Neutrophil (primary cell): ENCODE measurements around the gene CTAG2.
"Not testable (repeated sequence)": the region's sequence is repeated elsewhere in the genome, so short reads cannot be mapped to it uniquely, and the experiment has no call there.

Source experiments
- H3K27ac ChIP-seq: fragments of 200-600 bp; sonication (generic); 2 replicates; pipeline ENCODE4 v1.5.1; 2016; ENCODE audit warnings: mild to moderate bottlenecking, moderate library complexity
- H3K27me3 ChIP-seq: fragments of 200-600 bp; sonication (generic); 2 replicates; pipeline ENCODE4 v1.6.0; 2016; ENCODE audit warnings: mild to moderate bottlenecking
- H3K36me3 ChIP-seq: fragments of 200-600 bp; sonication (generic); 2 replicates; pipeline ENCODE4 v1.5.1; 2017
- H3K4me1 ChIP-seq, 2 experiments: fragments of 200-600 bp in 1 of 2; sonication (generic) in 1 of 2; 1 replicate in 1 of 2; 2 replicates in 1 of 2; pipeline versions ENCODE4 v1.5.1 to v1.6.1; 2013 to 2016; ENCODE audit warnings: low read depth in 1 of 2, low read length in 1 of 2, mild to moderate bottlenecking in 1 of 2, moderate library complexity in 1 of 2; ENCODE audit not compliant: control insufficient read depth in 1 of 2, insufficient read depth in 1 of 2
- H3K4me3 ChIP-seq, 2 experiments: fragments of 200-600 bp in 1 of 2; sonication (generic) in 1 of 2; 1 replicate in 1 of 2; 2 replicates in 1 of 2; pipeline ENCODE4 v1.5.1; 2013 to 2016; ENCODE audit warnings: low read depth in 1 of 2, low read length in 1 of 2, mild to moderate bottlenecking in 1 of 2, moderate library complexity in 1 of 2
- H3K9me3 ChIP-seq: fragments of 200-600 bp; sonication (generic); 2 replicates; pipeline ENCODE4 v1.5.1; 2016
- CTCF ChIP-seq: fragments of 200-600 bp; sonication (generic); IDR thresholded peaks from 2 replicates; pipeline ENCODE4 v1.5.1; 2016; ENCODE audit warnings: antibody characterized with exemption

CTAG2 gene

GRCh38 chrX:154620767-154621414 is 32.5 kb downstream of the CTAG2 start:
- not testable (repeated sequence) for H3K4me3 ChIP-seq

GRCh38 chrX:154619182-154619581 is 34.2 kb downstream of the CTAG2 start, which contains the start of gene CTAG1B:
Gene CTAG1B (minus strand): TSS chrX:154619282. CDS start chrX:154619218, 64 bp downstream.
- not testable (repeated sequence) for H3K27ac ChIP-seq, H3K4me1 ChIP-seq, H3K4me3 ChIP-seq, H3K9me3 ChIP-seq, H3K36me3 ChIP-seq, H3K27me3 ChIP-seq

More at GRCh38 chrX:154620767-154621414, 32.5 kb downstream of the CTAG2 start:
- not testable (repeated sequence) for H3K36me3 ChIP-seq, H3K9me3 ChIP-seq, H3K4me1 ChIP-seq, H3K27ac ChIP-seq, H3K27me3 ChIP-seq

GRCh38 chrX:154613586-154613985 is 39.8 kb downstream of the CTAG2 start:
- H3K36me3 ChIP-seq, H3K4me1 ChIP-seq, H3K9me3 ChIP-seq, H3K4me3 ChIP-seq, H3K27ac ChIP-seq, H3K27me3 ChIP-seq: not testable (repeated sequence)

- not testable (repeated sequence) for H3K27me3 ChIP-seq, H3K4me3 ChIP-seq, H3K9me3 ChIP-seq, H3K4me1 ChIP-seq, H3K27ac ChIP-seq, H3K36me3 ChIP-seq
Measured at GRCh38 chrX:154611146-154611545, 42.2 kb downstream of the CTAG2 start.

- H3K27me3 ChIP-seq, H3K4me1 ChIP-seq, H3K36me3 ChIP-seq, H3K27ac ChIP-seq, H3K9me3 ChIP-seq, H3K4me3 ChIP-seq: not testable (repeated sequence)
Measured at GRCh38 chrX:154608823-154609222, 44.6 kb downstream of the CTAG2 start.

- H3K4me3 ChIP-seq, H3K9me3 ChIP-seq, H3K36me3 ChIP-seq, H3K27ac ChIP-seq, H3K4me1 ChIP-seq, H3K27me3 ChIP-seq: not testable (repeated sequence)
Measured at GRCh38 chrX:154607976-154608375, 45.4 kb downstream of the CTAG2 start.

GRCh38 chrX:154607370-154607769 is 46.0 kb downstream of the CTAG2 start:
- H3K27ac ChIP-seq: no peak overlapping the region
- no peak overlapping the region for H3K4me3 ChIP-seq
- H3K4me1 ChIP-seq: no peaks in the 10 kb centered on the region
- no peaks in the 10 kb centered on the region for H3K36me3 ChIP-seq
- no peaks in the 10 kb centered on the region for H3K27me3 ChIP-seq
- H3K9me3 ChIP-seq: no peaks in the 10 kb centered on the region
- TF ChIP-seq CTCF: no peak

GRCh38 chrX:154605566-154605965 is 47.8 kb downstream of the CTAG2 start:
- no peak overlapping the region for H3K27ac ChIP-seq

More at GRCh38 chrX:154605566-154605965, 47.8 kb downstream of the CTAG2 start:
- no peak for TF ChIP-seq CTCF
- Histone ChIP-seq H3K36me3 (no peaks in the 10 kb centered on the region), H3K9me3 (no peaks in the 10 kb centered on the region), H3K4me3 (no peak overlapping the region), H3K27me3 (no peaks in the 10 kb centered on the region), H3K4me1 (no peaks in the 10 kb centered on the region)
